HepG2 (cell line): ENCODE data around the gene PRKG1. TPM values are rescaled to one million over a fixed set of nuclear protein-coding genes. Genes with fewer than 3 reads are reported as not detected.

ENCODE experiments used
- CEBPB ChIP-seq: IDR thresholded peaks from 2 replicates; pipeline ENCODE4 v1.6.1; 2011; ENCODE audit warnings: low read depth, low read length, improper control_type of control experiment, borderline replicate concordance
- GLI4 ChIP-seq: sonication (generic); formaldehyde crosslinking; IDR thresholded peaks from 2 replicates; pipeline ENCODE4 v1.5.1; 2020; ENCODE audit warnings: missing genetic modification reagents, mild to moderate bottlenecking, moderate library complexity, borderline replicate concordance
- HNF4G ChIP-seq, 2 experiments: sonication (generic) in 1 of 2; formaldehyde crosslinking in 1 of 2; IDR thresholded peaks; 2 replicates each; pipeline versions ENCODE4 v1.4.0 to v1.6.1; 2011 to 2020; ENCODE audit warnings: borderline replicate concordance in 2 of 2, low read depth in 2 of 2, mild to moderate bottlenecking in 2 of 2, low read length in 1 of 2, missing genetic modification reagents in 1 of 2, moderate library complexity in 1 of 2
- MAFK ChIP-seq, 2 experiments: IDR thresholded peaks in 1 of 2; conservative IDR thresholded peaks in 1 of 2; 2 replicates each; pipeline ENCODE4 v1.6.1; 2011; ENCODE audit warnings: improper control_type of control experiment in 2 of 2, low read length in 2 of 2
- MEF2D ChIP-seq: sonication (generic); formaldehyde crosslinking; IDR thresholded peaks from 2 replicates; pipeline ENCODE4 v1.5.1; 2020; ENCODE audit warnings: mild to moderate bottlenecking, missing genetic modification reagents
- MYNN ChIP-seq: sonication (generic); formaldehyde crosslinking; IDR thresholded peaks from 2 replicates; pipeline ENCODE4 v1.4.0; 2020; ENCODE audit warnings: mild to moderate bottlenecking, low read depth, missing genetic modification reagents
- PHF21A ChIP-seq: sonication (generic); formaldehyde crosslinking; IDR thresholded peaks from 2 replicates; pipeline ENCODE4 v1.5.0; 2020; ENCODE audit warnings: mild to moderate bottlenecking, missing genetic modification reagents
- SRY ChIP-seq: sonication (generic); formaldehyde crosslinking; IDR thresholded peaks from 2 replicates; pipeline ENCODE4 v1.8.0; 2022; ENCODE audit warnings: mild to moderate bottlenecking, missing genetic modification reagents
- TBL1XR1 ChIP-seq: fragments of 150-350 bp; IDR thresholded peaks from 2 replicates; pipeline ENCODE4 v1.6.1; 2014; ENCODE audit warnings: borderline replicate concordance, low read length; ENCODE audit not compliant: partially characterized antibody
- TP53 ChIP-seq: sonication (generic); formaldehyde crosslinking; conservative IDR thresholded peaks from 2 replicates; pipeline ENCODE4 v1.4.0; 2020; ENCODE audit warnings: missing genetic modification reagents
- ZNF30 ChIP-seq: sonication (generic); formaldehyde crosslinking; IDR thresholded peaks from 2 replicates; pipeline ENCODE4 v1.5.0; 2020; ENCODE audit warnings: mild to moderate bottlenecking, missing genetic modification reagents
- ZNF557 ChIP-seq: sonication (generic); formaldehyde crosslinking; IDR thresholded peaks from 2 replicates; pipeline ENCODE4 v1.4.0; 2020; ENCODE audit warnings: missing genetic modification reagents
- ZNF629 ChIP-seq: sonication (generic); formaldehyde crosslinking; conservative IDR thresholded peaks from 2 replicates; pipeline ENCODE4 v1.5.0; 2020; ENCODE audit warnings: missing genetic modification reagents
- ZNF737 ChIP-seq: sonication (generic); formaldehyde crosslinking; IDR thresholded peaks from 2 replicates; pipeline ENCODE4 v1.5.0; 2020; ENCODE audit warnings: missing genetic modification reagents, mild to moderate bottlenecking, borderline replicate concordance
- ZNF777 ChIP-seq: sonication (generic); formaldehyde crosslinking; IDR thresholded peaks from 2 replicates; pipeline ENCODE4 v1.4.0; 2020; ENCODE audit warnings: missing genetic modification reagents
- polyA plus RNA-seq, 8 experiments: library from polyadenylated mRNA; depleted of rRNA in 3 of 8; stranded (reverse) in 7 of 8; unstranded in 1 of 8; fragments of >200 nt; fragmentation: Illumina TruSeq in 4 of 8; extraction: Trizol in 4 of 8; gene quantifications; 2 replicates each; pipeline versions ENCODE4 v1.2.1 to v1.2.3, GENCODE V29; 2011 to 2016; ENCODE audit warnings: low read depth in 4 of 8, missing spikeins in 1 of 8, mixed read lengths in 1 of 8; ENCODE audit not compliant: insufficient read depth in 1 of 8
- total RNA-seq, 5 experiments: library from RNA; depleted of rRNA; stranded (reverse); fragments of >200 nt; fragmentation: Illumina TruSeq; extraction: Trizol; gene quantifications; 2 replicates each; pipeline ENCODE4 v1.2.3, GENCODE V29; 2016; ENCODE audit warnings: low read depth in 1 of 5
- TF ChIP-seq, protein P1 (sequence below): sonication (generic); formaldehyde crosslinking; IDR thresholded peaks from 2 replicates; pipeline ENCODE4 v1.4.0; 2020; ENCODE audit warnings: missing genetic modification reagents, mild to moderate bottlenecking, borderline replicate concordance
- TF ChIP-seq, protein P2 (sequence below): sonication (generic); formaldehyde crosslinking; IDR thresholded peaks from 2 replicates; pipeline ENCODE4 v1.8.1; 2023; ENCODE audit warnings: mild to moderate bottlenecking, missing genetic modification reagents
- TF ChIP-seq, protein P3 (sequence below): sonication (generic); formaldehyde crosslinking; IDR thresholded peaks from 2 replicates; pipeline ENCODE4 v1.4.0; 2020; ENCODE audit warnings: missing genetic modification reagents
- TF ChIP-seq, protein P4 (sequence below): sonication (generic); formaldehyde crosslinking; conservative IDR thresholded peaks from 2 replicates; pipeline ENCODE4 v1.8.1; 2023; ENCODE audit warnings: missing genetic modification reagents
- TF ChIP-seq, protein P5 (sequence below): sonication (generic); formaldehyde crosslinking; IDR thresholded peaks from 2 replicates; pipeline ENCODE4 v1.4.0; 2020; ENCODE audit warnings: mild to moderate bottlenecking, missing genetic modification reagents

Gene PRKG1
- total and polyA plus RNA-seq, 2 of the 13 experiments (the other 11 are each of a cell fraction or from before 2014, with no cell fraction given) = 0.01 TPM; not detected in 1

DNA sequence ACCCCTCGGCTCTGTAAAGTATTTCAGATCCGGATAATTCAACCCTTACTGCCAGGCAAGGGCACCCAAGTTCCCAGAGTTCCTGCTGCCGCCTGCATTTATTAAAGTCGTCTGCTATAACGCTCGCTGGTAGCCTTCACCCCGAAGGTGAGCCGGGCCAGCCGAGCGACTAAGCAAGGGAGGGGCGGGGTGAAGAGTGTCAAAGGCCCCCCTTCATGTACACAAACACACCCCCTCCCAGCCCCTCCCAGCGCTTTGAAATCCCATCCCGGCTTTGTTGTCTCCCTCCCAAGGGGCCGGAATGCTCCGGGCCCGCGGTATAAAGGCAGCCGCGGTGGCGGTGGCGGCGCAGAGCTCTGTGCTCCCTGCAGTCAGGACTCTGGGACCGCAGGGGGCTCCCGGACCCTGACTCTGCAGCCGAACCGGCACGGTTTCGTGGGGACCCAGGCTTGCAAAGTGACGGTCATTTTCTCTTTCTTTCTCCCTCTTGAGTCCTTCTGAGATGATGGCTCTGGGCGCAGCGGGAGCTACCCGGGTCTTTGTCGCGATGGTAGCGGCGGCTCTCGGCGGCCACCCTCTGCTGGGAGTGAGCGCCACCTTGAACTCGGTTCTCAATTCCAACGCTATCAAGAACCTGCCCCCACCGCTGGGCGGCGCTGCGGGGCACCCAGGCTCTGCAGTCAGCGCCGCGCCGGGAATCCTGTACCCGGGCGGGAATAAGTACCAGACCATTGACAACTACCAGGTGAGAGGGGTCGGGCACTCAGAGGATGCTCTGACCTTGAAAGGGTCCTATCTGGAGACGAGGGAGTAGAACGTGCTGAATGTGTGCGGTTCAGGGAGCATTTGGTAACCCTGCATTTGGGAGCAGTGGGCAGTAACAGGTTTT, 1239.9 kb downstream of the PRKG1 start, which contains the start of gene DKK1 (continued):
- TF ChIP-seq SRY (peak; percentile 53; the same call in 1 of the 2 replicates), MEF2D (peak; percentile 50; the same call in 1 of the 2 replicates), GLI4 (CRISPR knock-in tag) (no peak), ZNF777 (CRISPR knock-in tag) (no peak; the same call in 1 of the 2 replicates), MYNN (CRISPR knock-in tag) (no peak), ZNF737 (CRISPR knock-in tag) (no peak), TBL1XR1 (peak; percentile 27), MAFK (conservative IDR thresholded peaks at IDR 0.05 in 1 of 2, IDR thresholded peaks at IDR 0.05 in 1 of 2; ENCODE audit: low read length in 2 of 2) (no peak), HNF4G (IDR thresholded peaks at IDR 0.05; ENCODE audit: borderline replicate concordance, low read depth, low read length) (peak; percentile 52; the same call in 1 of the 2 replicates), HNF4G (CRISPR knock-in tag; IDR thresholded peaks at IDR 0.05; ENCODE audit: borderline replicate concordance, low read depth) (peak; percentile 31; the same call in 1 of the 2 replicates), ZNF557 (CRISPR knock-in tag) (no peak), TP53 (CRISPR knock-in tag) (no peak), ZNF30 (CRISPR knock-in tag) (0 out of 2 replicates have a peak, but pooled peaks have one; percentile 1), PHF21A (CRISPR knock-in tag) (peak; percentile 79; the same call in 1 of the 2 replicates), ZNF629 (CRISPR knock-in tag) (peak; percentile 17; the same call in 1 of the 2 replicates), CEBPB (no peak)
- TF ChIP-seq, protein P1, sequence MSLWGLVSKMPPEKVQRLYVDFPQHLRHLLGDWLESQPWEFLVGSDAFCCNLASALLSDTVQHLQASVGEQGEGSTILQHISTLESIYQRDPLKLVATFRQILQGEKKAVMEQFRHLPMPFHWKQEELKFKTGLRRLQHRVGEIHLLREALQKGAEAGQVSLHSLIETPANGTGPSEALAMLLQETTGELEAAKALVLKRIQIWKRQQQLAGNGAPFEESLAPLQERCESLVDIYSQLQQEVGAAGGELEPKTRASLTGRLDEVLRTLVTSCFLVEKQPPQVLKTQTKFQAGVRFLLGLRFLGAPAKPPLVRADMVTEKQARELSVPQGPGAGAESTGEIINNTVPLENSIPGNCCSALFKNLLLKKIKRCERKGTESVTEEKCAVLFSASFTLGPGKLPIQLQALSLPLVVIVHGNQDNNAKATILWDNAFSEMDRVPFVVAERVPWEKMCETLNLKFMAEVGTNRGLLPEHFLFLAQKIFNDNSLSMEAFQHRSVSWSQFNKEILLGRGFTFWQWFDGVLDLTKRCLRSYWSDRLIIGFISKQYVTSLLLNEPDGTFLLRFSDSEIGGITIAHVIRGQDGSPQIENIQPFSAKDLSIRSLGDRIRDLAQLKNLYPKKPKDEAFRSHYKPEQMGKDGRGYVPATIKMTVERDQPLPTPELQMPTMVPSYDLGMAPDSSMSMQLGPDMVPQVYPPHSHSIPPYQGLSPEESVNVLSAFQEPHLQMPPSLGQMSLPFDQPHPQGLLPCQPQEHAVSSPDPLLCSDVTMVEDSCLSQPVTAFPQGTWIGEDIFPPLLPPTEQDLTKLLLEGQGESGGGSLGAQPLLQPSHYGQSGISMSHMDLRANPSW (CRISPR knock-in tag) = no peak
- TF ChIP-seq, protein P2, sequence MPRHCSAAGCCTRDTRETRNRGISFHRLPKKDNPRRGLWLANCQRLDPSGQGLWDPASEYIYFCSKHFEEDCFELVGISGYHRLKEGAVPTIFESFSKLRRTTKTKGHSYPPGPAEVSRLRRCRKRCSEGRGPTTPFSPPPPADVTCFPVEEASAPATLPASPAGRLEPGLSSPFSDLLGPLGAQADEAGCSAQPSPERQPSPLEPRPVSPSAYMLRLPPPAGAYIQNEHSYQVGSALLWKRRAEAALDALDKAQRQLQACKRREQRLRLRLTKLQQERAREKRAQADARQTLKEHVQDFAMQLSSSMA = 0 out of 2 replicates have a peak, but pooled peaks have one; percentile 27
- TF ChIP-seq, protein P3, sequence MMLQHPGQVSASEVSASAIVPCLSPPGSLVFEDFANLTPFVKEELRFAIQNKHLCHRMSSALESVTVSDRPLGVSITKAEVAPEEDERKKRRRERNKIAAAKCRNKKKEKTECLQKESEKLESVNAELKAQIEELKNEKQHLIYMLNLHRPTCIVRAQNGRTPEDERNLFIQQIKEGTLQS (CRISPR knock-in tag) = no peak
- TF ChIP-seq, protein P4, sequence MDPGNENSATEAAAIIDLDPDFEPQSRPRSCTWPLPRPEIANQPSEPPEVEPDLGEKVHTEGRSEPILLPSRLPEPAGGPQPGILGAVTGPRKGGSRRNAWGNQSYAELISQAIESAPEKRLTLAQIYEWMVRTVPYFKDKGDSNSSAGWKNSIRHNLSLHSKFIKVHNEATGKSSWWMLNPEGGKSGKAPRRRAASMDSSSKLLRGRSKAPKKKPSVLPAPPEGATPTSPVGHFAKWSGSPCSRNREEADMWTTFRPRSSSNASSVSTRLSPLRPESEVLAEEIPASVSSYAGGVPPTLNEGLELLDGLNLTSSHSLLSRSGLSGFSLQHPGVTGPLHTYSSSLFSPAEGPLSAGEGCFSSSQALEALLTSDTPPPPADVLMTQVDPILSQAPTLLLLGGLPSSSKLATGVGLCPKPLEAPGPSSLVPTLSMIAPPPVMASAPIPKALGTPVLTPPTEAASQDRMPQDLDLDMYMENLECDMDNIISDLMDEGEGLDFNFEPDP (CRISPR knock-in tag) = peak; percentile 12; the same call in 1 of the 2 replicates
- TF ChIP-seq, protein P5, sequence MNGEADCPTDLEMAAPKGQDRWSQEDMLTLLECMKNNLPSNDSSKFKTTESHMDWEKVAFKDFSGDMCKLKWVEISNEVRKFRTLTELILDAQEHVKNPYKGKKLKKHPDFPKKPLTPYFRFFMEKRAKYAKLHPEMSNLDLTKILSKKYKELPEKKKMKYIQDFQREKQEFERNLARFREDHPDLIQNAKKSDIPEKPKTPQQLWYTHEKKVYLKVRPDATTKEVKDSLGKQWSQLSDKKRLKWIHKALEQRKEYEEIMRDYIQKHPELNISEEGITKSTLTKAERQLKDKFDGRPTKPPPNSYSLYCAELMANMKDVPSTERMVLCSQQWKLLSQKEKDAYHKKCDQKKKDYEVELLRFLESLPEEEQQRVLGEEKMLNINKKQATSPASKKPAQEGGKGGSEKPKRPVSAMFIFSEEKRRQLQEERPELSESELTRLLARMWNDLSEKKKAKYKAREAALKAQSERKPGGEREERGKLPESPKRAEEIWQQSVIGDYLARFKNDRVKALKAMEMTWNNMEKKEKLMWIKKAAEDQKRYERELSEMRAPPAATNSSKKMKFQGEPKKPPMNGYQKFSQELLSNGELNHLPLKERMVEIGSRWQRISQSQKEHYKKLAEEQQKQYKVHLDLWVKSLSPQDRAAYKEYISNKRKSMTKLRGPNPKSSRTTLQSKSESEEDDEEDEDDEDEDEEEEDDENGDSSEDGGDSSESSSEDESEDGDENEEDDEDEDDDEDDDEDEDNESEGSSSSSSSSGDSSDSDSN (CRISPR knock-in tag) = peak; percentile 60
